ENCODE results near the gene CXCR6.

CXCR6 gene

DNA sequence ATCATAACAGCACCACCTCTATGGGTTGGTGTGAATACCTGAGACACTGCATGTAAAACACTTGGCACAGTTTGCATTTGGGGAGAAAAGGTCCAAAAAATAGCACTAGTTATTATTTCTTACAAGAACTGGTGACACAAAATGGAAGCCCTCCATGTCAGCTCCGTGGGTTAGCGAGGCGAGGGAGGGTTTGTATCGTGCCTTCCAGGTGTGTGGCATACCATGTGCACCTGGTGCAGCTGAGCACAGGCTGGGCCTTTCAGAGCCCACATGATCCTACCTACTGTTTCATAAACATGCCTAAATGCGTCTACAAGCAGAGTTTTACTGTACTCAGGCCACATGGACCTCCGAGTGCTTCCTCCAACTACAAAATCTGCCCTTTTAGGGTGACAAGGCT is 5.6 kb downstream of the CXCR6 start:
- DNase-seq (ENCODE audit: low read depth), result no peak

GRCh38 chr3:45949432-45949831 is 6.2 kb downstream of the CXCR6 start:
- DNase-seq (ENCODE audit: low read depth), result no peak

- no peak for DNase-seq (ENCODE audit: low read depth)
Observed at GRCh38 chr3:45950131-45950530, 6.9 kb downstream of the CXCR6 start.

GRCh38 chr3:45950686-45951600 is 7.7 kb downstream of the CXCR6 start:
- DNase-seq (ENCODE audit: low read depth), result peak; percentile 27

DNA sequence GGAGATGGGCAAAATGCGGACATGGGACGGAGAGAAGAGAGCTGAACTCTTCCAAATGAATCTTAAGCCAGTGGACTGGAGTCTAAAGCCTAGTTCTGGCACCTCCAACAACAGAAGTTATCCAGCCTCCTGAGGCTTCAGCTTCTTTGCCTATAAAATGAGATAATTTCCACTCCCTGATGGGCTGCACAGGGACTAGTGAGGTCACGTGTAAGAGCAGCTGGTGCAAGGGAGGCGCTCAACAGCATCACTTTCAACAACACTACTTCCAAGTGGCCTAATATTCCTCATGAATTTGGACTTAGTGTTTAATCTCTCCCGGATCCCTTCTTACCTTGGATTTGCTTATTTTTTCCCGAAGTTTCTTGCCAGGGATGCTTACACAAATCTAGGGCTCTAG is 8.7 kb downstream of the CXCR6 start:
- no peak for DNase-seq (ENCODE audit: low read depth)

- DNase-seq (ENCODE audit: low read depth), result no peak
Observed at GRCh38 chr3:45952456-45952855, 9.2 kb downstream of the CXCR6 start.

- no peak for DNase-seq (ENCODE audit: low read depth)
Observed at GRCh38 chr3:45953536-45953935, 10.3 kb downstream of the CXCR6 start.

- DNase-seq (ENCODE audit: low read depth), result no peak
Observed at GRCh38 chr3:45954306-45954705, 11.0 kb downstream of the CXCR6 start.

DNA sequence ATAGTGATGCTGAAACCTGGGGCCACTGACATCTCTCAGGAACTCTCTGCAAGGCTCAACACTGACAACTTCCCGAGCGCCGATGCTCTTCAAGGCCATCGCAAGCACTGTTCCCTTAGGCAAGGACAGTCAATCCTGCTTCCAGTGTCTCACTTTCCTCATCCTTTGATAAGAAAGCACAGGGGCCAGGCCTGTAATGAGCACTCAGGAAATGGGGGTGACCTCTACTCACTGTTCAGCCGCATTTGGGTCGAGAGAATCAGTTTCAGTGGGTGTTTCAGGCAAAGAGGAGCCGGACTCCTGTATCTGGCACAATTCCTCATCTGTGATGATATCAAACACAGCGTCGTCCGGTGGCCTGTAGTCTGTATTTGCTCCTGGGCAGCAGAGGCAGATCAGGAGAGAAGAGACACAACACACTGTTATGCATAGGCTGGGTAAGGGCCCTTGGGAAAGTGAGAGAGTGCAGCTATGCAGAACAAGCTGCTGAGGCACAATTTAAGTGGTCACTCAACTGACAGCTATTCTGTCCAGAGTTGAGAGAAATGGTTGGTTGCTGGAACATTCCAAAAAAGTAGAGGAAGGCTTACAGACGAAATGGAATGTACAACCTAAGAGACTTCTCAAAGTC is 11.9 kb downstream of the CXCR6 start:
- no peak for DNase-seq (ENCODE audit: low read depth)

DNA sequence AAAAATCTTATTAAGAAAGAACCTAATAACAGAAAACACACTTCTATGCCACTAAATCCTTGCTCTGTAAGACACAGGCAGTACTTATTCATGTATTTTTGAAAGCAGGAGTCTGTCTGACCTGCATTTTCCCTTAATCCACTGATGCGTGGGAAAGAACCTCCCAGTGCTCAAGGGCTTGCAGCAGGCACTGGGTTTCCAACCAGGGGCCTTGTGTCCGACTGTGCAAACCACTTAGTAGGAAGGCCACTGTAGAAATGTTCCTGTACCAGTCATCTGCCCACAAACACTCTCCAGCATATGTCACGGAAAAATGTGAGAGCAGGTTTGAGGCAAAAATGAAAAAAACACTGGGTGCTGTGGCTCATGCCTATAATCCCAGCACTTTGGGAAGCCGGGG is 12.4 kb downstream of the CXCR6 start:
- no peak for DNase-seq (ENCODE audit: low read depth)

- DNase-seq (ENCODE audit: low read depth), result no peak
Observed at GRCh38 chr3:45957586-45957985, 14.3 kb downstream of the CXCR6 start.

DNA sequence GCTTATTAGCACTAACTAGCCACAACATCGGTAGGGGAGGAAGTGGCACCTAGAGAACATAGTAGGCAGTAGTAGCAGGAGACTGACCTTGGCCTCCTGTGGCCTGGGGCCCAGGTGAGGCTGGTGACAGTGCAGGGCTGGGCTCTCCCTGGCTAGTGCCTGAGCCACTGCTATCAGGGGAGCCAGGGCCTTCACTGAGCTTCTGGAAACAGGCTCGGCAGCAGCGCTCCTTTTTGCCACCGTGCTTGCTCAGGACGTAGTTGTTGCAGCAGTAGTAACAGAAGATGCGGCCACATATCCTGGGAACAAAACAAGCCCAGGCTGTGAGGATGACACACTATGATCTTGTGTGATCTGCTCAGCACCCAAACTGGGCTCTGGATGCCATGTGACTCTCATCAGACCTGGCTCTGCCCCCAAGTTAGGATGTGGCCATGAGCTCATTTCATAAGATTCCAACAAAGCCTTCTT is 15.1 kb downstream of the CXCR6 start:
- DNase-seq (ENCODE audit: low read depth), result no peak

GRCh38 chr3:45959201-45959600 is 15.9 kb downstream of the CXCR6 start:
- DNase-seq (ENCODE audit: low read depth), result no peak

GRCh38 chr3:45960289-45960688 is 17.0 kb downstream of the CXCR6 start:
- no peak for DNase-seq (ENCODE audit: low read depth)

- no peak for DNase-seq (ENCODE audit: low read depth)
Observed at GRCh38 chr3:45962033-45962432, 18.8 kb downstream of the CXCR6 start.

- DNase-seq (ENCODE audit: low read depth), result no peak
Observed at GRCh38 chr3:45964139-45964538, 20.9 kb downstream of the CXCR6 start.

DNA sequence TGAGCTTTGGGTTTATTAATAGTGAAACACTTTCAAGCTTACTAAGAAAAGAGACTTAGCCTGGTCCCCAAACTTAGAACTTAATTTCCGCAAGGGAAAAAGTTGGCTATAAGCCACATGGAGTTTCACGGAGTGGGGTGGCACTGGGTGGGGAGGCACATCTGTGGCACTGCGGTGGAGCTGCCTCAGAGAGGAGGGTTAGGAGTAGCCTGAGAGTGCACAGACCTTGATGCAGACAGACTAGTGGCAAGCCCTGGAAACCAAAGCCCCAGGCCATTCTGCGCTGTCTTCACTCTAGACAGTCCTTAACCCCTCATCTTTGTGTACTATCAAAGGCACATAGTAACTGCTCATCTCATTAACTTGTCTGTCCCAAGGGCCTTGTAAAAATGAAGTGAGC is 22.0 kb downstream of the CXCR6 start:
- DNase-seq (ENCODE audit: low read depth), result no peak

DNA sequence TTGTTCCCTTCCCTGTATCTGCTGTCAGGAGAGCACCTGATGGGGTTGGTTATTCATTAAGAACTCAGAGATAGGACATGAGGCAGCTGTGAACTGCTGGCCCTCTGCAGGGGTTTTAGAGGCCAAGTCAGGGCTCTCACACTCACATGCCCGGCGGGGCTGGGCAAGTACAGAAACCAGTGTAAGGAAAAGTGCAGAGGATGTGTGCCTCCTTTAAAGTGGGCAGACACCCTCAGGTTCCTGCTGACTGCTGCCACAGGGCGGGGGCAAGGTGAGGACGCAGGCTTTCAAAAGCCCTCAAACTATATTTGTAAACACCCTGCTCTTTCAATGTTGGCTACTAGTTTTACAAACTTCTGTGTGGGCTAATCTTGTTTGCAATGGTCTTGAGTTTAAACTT is 22.4 kb downstream of the CXCR6 start:
- no peak for DNase-seq (ENCODE audit: low read depth)

DNA sequence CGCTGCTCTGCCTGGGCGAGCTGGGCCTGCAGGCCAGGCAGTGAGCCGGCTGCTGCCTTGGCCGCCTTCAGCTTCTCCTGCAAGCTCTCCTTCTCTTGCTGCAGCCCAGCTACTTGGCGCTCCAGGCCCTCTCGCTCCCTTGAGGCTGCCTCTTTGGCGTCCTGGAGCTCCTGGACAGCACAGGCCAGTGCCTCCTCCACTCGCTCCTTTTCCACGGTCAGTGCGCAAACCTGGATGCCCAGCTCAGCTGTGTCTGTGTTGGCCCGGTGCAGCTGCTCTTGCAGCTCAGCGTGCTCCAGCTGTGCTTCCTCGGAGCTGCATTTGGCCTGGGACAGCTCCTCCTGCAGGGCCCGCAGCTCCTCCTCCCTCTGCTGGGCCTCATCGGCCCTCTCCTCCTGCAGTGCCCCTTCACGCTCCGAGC is 23.1 kb downstream of the CXCR6 start:
- no peak for DNase-seq (ENCODE audit: low read depth)

- no peak for DNase-seq (ENCODE audit: low read depth)
Observed at GRCh38 chr3:45966950-45967640, 23.8 kb downstream of the CXCR6 start.

DNA sequence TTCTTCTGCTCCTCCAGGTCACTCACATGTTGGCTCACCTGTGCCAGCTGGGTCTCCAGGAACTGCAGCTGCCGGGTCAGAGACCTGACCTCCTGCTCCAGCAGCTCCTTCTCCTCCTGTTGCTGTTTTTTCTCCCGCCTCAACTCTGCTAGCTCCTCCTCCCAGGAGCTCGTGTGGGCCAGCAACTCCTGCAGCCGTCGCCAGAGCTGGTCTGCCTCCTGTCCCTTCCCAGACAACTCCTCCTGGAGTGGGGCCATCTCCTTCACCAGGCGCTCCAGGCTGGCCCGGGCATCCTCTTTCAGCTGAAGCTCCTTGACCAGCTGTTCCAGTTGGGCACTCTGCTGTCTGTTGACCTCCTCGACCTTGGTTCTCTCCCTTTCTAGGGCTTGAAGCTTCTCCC is 24.5 kb downstream of the CXCR6 start:
- DNase-seq (ENCODE audit: low read depth), result no peak

GRCh38 chr3:45968149-45968548 is 24.9 kb downstream of the CXCR6 start:
- DNase-seq (ENCODE audit: low read depth), result no peak

DNA sequence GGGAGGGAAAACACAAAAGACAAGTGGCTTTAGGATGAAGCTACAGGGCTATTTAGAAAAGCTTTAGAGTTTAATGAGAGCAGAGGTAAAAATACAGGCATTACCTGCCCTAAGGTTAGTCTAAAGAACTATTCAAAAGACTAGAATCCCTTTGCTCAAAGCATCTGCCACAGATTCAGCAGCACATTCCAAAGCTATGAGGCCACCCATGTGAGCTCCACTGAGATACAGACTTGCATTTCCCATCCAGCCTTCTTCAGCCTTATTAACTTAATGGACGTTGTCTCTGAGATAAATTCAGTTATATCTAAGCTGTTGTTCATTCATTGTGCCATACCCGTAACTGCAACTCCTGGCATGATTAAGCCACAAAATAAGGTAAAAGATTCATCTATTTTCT is 25.4 kb downstream of the CXCR6 start:
- DNase-seq (ENCODE audit: low read depth), result no peak

Data from T-helper 22 cell (primary cell).